Fibroblast of the conjunctiva (primary cell): Measurements from ENCODE around the gene NPSR1.

Source experiments
- DNase-seq: peaks from one replicate; pipeline ENCODE4 v3.0.0-alpha.2; 2010; ENCODE audit warnings: low read depth

The NPSR1 gene

DNA sequence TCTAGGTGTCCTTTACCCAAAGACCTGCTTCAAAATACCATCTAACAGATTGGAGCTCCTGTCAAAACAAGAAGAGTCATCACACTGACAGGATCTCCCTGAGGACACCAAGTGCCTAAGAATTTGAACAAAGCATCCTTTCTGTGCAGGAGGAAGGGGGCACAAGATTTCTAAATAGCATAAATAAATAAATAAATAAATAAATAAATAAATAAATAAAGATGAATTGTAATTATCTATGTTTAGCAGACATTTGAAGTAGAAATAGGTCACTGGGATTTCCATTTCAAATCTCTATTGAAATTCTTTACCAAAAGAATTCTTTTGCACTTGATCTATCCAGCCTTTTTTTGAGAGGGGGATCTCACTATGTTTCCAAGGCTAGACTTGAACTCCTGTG, 65.3 kb downstream of the NPSR1 start:
- DNase-seq = no peak

DNA sequence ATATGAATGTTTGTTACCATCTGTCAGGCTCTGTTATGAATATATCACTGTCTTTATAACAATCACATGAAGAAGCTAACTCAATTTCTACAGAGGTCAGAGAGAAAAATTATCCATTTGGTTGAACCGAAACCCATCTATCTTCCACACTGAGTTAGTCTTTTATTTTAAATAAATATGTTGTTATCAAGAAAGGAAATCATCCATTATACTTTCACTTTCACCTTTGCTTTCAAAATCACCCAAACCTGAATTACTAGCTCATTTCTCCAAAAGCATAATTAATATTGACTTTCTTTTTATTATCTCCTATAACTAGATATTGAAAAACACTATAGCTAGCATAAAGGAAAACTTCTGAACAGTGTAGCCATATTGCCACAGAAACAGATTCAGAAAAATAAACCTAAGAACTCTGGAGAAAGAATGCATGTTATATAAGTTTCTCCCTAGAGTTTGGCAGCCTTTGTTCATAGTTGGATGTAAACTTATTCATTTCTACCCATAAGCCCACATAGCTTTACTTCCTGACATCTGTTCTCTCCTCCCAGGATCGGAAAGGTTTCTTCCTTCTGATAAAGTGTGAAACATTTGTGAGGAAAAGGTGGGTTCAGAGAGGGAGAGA, 66.0 kb downstream of the NPSR1 start:
- DNase-seq = no peak

DNA sequence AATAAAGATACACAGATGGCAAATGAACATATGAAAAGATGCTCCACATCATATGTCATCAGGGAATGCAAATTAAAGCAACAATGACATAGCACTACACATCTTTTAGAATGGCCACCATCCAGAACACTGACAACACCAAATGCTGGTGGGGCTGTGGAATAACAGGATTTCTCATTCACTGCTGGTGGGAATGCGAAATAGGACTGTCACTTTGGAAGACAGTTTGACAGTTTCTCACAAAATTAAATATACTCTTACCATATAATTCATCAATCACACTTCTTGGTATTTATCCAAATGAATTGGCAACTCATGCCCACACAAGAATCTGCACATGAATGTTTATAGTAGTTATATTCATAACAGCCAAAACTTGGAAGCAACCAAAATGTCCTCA, 68.2 kb downstream of the NPSR1 start:
- DNase-seq = no peak

DNA sequence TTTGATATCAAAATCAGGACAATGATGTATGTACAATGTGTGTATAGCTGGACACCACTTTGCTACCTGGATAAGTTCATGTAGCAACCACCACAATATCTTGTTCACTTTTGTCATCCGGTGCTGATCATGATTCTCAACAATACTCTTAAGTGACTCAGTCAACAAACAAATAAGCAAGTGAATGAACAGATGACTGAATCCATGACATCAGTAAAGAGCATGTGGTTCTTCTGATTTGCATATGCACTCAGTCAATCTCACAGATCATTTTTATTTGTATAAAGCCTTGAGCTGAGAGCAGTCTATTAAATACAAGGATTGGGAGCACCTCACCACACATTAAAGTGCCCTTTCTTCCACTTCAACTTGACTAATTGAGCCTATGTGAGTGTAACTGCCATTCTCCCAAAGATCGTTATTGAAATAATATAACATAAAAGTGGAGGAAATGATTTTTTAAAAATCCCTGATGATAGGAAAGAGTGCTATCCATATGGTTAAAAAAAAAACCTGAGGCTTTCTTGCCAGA, 69.5 kb downstream of the NPSR1 start:
- no peak for DNase-seq

DNA sequence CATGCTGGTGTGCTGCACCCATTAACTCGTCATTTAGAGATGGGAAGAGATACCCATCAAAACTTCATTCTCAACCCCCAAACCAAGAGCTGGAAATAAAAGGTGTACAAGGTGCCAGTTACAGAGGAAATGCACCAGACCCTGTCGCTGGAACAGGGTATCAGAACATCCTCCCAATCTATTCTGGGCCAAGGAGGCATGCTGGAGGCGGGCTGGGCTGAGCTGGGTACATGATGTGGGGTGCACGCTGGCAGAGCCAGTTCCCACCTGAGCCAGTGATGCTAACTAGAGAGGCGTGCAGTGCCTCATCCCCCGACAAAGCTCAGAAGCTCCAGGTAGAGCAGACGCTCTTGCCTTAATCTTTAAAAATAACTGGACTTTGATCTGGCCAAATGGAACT, 70.1 kb downstream of the NPSR1 start:
- no peak for DNase-seq

DNA sequence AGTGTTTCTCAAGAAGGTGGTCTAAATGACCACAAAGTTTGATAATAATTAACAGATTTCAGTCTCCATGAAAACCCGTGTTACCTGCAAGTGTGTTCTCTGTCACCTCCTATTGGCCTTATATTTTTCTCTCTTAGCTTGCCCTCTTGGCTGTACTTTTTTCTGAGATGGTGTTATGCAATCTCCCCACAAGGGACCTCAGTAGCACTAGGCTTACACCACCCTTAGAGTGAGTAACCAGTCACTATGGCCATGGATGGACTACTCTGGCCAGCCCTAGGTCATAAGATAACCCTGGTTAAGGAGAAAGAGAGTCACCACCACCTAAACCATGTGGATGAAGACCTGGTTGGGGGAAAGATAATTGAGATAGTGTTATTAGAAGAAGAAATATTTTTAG, 76.8 kb downstream of the NPSR1 start:
- no peak for DNase-seq

DNA sequence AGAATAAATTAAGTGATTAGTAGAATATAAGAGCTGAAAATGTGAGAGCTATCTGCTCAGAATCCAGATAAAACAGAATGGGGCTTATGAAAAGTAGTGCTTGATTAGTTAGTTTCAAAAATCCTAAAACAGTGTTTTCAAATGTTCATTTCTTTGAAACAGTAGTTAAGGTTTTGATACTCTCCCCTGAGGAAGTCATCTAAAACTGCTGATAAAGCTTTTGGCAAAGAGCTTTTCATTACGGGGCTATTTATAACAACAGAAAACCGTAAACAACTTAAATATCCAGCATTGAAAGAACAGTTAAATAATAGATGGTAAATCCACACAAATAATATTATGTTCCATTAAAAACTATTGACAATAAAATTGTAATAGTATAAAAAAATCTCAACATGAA, 77.5 kb downstream of the NPSR1 start:
- DNase-seq = no peak

DNA sequence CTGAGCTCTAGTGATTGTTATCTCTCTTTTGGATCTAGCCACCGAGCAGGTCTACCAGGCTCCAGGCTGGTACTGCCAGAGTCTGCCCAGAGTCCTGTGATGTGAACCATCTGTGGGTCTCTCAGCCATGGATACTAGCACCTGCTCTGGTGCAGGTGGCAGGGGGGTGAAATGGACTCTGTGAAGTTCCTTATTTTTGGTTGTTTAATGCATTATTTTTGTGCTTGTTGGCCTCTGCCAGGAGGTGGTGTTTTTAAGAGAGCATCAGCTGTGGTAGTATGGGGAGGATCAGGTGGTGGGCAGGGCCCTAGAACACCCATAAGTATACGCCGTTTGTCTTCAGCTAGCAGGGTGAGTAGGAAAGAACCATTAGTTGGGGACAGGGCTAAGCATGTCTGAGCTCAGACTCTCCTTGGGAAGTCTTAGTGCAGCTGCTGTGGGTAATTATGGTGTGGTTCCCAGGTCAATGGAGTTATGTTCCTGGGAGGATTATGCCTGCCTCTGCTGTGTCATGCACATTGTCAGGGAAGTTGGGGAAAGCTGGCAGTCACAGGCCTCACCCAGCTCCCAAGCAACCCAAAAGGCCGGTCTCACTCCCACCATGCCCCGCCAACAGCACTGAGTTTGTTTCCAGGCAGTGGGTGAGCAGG, 81.8 kb downstream of the NPSR1 start:
- no peak for DNase-seq

DNA sequence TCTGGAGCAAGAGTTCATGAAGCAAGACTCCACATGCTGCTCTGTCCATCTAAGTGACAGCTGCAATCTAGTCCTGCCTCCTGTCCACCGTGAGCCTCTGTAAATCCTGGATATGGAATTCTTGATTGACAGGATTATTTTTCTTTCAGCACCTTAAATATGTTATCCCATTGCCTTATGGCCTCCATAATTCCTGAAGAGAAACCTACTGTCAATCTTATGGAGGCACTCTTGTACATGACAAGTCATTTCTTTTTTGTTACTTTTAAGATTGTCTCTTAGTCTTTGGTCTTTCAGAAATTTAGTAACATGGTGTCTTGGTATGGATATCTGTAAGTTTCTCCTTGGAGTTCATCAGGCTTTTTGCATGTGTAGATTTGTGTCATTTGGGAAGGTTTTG, 82.8 kb downstream of the NPSR1 start:
- no peak for DNase-seq

DNA sequence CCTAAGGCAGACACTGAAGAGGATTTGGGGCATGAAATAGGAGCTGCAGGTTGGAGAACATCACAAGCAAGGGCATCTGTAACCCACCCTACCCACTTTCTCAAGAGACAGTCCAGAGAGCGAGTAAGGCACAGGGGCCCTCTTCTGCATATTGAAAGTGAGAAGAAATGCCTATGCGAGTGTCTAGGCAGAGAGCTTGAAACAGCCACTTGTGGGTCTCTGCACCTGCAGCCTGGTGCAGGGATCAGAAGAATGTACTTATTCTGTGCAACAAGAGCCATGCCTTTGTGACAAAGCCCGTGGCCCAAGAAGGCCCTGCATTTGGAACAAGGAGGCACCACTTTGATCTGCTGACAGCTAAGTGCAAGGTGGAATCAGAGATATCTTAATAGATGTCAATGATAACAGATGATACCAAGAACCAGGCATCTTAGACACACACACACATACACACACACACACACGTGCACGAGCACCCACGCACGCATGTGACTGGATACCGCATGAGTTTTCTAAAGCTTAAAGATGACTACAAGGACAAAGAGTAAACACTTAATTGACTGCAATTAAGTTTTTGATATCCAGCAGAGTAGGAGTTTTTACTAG, 89.3 kb downstream of the NPSR1 start:
- DNase-seq = no peak

DNA sequence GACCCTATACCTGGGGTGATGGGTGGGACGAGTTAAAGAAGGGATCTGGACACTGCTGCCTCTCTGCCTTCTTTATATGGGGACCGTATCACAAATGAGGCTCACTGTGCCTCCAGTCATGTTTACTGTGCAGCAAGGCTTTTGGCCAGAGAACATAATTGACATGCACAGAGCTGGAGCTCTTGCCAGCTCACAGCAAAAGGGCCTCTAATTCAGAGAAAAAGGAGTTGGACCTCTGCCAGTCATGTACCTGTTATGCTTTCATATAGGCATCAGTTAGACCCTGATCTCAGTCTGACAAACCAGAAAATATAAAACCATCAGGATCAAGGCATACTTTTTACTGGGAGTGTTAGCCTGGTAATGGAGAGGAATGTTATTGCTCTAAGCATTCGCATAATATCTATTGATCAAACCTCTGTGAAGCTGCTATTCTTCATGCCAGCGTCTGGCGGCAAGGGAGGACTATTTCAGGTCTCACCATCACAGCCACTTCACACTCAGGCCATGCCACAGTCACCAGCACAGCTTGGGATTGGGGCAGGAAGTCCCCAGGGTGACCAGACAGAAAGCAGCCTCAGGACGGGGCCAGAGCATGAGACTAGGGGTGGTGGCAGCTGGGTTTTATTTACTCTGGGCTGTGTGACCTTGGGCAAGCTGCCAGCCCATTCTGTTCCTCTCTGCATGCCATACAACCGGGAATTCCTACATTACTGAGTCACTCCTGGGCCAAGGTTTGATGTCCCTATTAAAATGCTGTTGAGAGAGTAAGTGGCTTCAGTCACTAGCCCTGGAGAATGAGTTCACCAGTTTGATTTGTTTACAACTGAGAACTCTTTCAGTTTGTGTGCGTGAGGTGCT, 90.1 kb downstream of the NPSR1 start:
- DNase-seq = no peak

DNA sequence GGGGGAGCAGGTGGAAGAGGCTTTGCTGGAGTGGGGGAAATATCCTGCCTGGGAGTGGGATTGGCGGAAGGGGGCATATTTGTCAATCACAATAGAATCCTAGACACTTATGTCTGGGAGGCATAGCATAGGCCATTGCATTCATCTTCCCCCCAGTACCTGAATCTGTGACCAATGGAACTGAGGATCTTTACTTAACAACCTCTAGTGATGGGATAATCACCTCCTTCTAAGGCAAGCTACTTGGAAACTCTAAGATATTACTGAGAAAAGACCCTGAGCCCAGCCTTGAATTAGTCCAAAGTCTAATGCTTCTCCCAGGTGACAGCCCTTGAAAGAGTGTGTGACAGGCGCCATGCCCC, 90.7 kb downstream of the NPSR1 start:
- no peak for DNase-seq

DNA sequence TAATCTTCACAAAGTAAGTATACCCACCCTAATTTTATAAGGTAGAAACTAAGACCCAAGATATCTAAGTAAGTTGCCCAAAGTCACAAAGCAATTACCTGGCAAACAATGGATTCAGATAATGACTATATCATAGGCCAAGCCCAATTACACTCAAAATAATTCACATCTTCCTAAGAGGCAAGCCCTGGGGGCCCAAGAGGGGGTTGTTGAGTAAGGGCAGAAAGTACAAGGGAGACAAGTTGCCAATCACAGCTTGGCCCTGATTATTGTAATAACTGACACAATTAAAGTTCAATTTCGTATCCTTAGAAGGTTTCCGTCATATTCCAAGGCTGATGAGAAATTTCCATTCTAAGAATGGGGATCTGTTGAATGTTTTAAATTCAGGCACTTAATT, 91.4 kb downstream of the NPSR1 start:
- no peak for DNase-seq

DNA sequence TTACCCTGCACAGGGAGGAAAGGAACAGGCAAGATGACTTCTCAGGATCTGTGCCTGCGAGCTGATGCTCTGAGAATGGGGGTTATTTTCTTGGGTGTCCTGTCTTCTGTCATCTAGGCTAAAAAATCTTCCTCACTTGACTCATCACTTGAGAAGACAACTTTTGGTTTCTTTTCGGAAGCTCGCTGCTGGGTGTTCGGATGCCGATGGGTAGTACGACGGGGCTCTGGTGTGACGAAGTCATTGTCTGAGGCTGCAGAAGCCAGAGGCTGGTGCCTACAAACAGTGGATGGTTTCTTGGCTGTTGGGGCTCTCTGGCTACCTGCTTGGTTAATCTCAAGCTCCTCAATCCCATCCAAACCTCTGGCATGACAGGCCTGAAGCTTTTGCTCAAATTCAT, 92.2 kb downstream of the NPSR1 start:
- no peak for DNase-seq

DNA sequence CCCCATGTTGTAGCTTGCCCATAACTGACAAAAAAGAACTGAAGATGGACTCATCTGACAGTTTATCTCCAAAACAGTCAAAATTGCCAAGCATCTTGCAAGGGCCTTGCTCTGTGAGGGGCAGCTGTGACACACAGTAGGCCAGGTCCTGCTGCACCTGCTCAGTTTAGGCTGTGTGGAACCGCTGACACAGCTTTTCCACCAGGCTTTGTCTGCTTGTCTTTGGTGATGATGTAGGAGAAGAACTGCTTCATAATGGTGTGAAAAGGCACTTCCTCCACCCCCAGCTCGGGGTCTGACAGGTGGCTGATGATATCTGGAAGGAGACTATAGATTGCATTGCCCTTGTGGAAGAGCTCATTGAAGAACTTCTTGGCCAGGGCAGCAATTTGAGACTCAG, 92.6 kb downstream of the NPSR1 start:
- DNase-seq = no peak

DNA sequence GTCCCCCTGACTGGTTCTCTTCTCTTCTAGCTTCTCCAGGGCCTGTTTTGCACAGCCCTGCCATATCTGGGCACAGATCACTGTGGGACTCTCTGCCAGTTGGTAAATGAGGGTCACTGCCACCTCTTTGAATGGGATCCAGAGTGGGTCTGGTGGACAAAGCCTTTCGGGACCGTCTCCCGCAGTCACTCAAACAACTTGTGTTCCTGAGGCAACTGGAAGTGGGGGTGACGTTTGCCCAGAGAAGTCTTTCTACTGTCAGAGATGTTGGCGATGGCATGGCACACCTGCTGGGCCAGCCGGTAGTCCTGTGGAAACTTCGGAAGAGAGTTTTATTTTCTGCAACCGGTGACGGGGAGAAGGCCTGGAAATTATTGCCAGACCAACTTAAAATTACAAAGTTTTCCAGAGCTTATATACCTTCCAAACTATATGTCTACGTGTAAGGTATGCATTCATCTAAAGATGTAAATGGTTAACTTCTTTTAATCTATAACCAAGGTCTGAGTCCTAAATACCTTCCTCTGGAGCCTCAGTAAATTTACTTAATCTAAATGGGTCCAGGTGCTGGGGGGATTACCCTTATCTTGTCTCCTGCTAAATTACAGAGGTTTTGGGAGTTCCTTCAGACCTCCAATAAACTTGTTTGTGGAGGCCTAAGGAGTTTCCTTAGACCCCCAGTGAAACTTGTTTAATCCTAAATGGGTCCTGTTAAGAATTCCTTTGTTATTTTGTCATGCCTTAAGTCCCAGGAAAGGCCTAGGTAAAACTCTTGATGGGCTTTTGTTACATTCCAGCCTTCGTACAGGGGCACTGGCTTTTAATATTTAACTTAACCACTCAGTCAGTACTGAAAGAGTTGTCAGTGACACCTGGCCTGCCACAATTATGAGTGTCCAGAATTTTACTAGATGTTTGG, 94.0 kb downstream of the NPSR1 start:
- DNase-seq = no peak

DNA sequence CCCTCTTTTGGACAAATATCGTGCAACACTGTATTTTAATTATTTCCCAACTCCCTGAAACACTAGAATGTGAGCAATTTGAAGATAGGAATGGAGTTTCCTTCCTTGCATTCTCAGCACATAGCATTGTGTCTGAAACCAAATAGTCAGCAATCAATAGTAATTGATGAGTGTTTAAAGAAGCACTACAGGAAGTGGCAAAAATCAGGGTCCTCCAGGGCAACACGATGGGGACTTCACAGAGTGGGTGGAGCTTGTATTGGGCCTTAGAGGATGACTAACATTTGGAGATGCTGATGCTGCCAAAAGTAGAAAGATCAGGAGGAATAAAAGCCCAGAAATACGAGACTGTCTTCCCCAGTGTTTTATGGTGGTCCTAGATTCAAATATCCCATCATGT, 94.9 kb downstream of the NPSR1 start:
- DNase-seq = no peak

DNA sequence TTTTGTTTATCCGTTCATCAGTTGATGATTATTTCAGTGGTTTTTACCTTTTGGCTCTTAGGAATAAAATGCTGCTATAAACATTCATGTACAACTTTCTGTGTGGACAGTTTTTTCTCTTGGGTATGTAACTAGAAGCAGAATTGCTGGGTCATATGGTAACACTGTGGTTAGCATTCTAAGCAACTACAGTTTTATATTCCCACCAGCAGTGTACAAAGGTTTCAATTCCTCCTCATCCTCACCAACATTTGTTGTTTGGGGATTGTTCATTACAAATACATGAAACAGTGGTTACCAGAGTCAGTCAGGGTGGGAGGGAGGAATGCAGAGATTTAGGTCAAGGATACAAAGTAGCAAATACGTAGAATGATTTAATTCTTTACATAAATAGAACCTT, 97.0 kb downstream of the NPSR1 start:
- DNase-seq = no peak

DNA sequence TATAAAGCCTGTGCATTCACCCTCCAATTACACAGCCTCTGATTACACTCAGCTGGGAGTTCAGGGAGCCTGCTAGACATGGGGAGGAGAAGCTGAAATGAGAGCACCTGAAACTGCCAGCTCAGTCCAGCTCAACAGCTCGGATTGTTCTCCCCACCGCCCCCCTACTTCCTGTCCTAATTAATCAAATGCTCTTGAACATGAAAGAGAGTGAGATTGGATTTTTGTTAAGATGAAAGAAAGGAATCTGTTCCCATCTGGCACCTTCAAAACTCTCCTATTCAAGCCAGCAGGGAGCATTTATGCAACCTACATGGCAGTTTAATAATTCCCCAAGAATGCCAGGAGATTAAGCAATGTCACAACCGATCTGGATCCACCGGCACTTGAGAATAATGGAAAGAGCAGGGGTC, 98.0 kb downstream of the NPSR1 start:
- DNase-seq = no peak

DNA sequence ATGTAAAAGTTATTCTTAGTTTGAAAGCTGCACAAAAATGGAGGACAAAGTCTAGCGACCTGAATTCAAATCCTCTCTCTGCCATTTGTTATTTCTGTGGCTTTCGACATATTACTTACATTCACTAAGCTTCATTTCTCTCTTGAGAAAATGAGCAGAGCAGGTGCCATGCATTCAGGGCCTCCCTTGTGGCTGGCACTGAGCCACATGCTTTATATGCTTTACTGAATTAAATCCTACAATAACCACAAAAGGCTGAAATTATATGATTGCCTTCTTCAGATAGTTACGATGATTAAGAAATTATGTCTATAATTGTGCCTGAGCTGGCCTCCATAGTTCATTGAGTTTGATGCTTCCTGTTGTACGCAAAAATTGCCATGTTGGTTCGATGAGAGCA, 98.7 kb downstream of the NPSR1 start:
- no peak for DNase-seq

DNA sequence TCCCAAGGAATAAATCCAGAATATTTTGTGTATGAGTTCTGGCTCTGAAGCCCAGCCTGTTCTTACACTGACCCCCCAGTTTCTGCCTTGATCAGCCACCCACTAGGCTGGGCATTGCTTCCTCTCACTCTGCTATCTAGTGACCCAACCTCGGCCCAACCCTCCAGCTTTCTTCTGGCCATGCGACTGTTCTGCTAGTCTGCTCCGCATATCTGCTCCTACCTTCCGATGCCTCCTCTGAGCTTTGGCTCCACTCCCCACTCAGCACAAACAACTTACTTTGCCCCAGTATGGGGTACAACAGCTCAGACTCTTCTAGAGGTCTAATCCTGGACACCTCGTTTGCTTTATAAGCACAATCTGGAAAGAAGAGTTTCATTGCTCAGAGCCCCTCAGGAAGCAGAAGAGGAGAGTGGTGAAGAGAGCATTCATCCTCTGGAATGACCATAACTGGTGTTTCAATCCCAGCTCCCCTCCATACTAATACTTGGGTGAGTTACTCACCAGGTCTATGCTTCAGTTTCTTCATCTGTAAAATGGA, 99.6 kb downstream of the NPSR1 start:
- no peak for DNase-seq
